Left cardiac atrium (tissue), 4 donors: ENCODE data around the gene CACNA2D3. TPM values are rescaled to one million over a fixed set of nuclear protein-coding genes. Genes with fewer than 3 reads are reported as not detected.
A peak's percentile ranks its signal among the peaks of the same experiment; 100 is the strongest.

Source experiments
- ATAC-seq, 2 donors: fragments of 200-7000 bp; cut with Tn5 transposase; one replicate each; pipeline ENCODE4 v1.9.1; 2020; ENCODE audit warnings: mild to moderate bottlenecking in 2 of 2, moderate library complexity in 2 of 2
- DNase-seq: peaks from one replicate; pipeline ENCODE4 v3.0.0-alpha.2; 2020
- intact Hi-C, 2 donors: fragments of 100-400 bp; cut with DNase I; formaldehyde crosslinking; loops; one replicate each; pipeline versions ENCODE4 v1.14.1 to v1.15.1; 2022 to 2023
- total RNA-seq, 2 donors: library from RNA; stranded (reverse); fragmentation: NEBNext Ultra II Directional; extraction: Animal tissue kit (Norgen Biotek cat#: 25700); gene quantifications; one replicate each; pipeline ENCODE4 v1.2.1, GENCODE V29; 2021
- donor health status: DM: no; HTN: yes; CAD: no.
- donor health status: DM: no; HTN: yes; CAD: no; lungs with severe emphysema.
- donor health status: DM: yes; HTN: yes; CAD: no.
- donor health status: Dilated cardiomyopathy.

The CACNA2D3 gene
- total RNA-seq, 2 donors from 2014 or later: 17.3 to 24.2 TPM

DNA sequence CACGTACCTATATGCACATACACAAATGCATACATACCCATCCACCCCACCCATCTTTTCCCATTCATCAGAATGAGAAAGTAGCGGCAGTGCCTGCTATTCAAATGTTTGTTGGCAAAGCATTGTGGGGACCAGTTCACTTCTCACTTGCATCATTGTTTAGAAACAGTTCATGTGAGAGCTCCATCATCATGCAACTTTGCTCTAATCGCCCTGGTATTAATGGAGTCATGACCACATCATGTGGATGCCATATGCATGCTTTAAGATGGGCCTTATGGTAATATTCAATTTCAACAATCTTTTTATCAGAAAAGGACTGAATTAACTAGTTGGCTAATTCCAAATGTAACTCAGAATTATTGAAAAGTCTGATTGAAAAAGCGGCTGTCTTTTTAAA lies 725.0 kb downstream of the CACNA2D3 start:
- no peak for ATAC-seq
- intact Hi-C loops: no loop called here
- no peak for DNase-seq

GRCh38 chr3:54849360-54849759 lies 727.0 kb downstream of the CACNA2D3 start:
- DNase-seq: no peak
- intact Hi-C loops: no loop called here
- ATAC-seq: no peak

DNA sequence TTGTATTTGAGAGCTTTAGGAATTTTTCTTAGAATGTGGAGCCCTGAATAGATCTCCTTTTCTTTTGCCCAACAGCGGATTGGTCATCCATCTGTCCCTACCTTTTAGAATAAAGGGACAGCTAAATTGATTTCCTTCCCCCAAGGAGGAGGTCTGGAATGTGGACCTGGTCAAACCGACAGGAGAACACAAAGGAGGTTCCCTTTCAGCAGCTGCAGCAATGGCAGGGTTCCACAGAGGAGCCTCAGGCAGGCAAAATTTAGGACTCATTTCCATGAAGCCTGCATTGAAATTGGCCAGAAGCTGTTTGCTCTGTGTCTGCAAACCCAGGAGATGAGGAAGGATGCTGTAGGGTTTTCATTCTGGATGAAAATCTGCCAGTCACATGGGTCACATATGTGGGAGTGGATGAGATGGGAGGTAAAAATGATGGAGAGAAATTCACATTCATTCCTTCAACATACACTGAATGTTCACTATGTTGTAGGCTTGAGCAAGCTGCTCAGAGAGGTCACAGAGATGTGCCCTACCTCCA lies 728.2 kb downstream of the CACNA2D3 start:
- no peak for ATAC-seq
- DNase-seq: no peak
- intact Hi-C loops: loop anchor here in 1 of 2 donors (10.0 kb wide), 2 partner anchors 334 to 1204 kb away; no protein-coding TSS in a partner anchor

DNA sequence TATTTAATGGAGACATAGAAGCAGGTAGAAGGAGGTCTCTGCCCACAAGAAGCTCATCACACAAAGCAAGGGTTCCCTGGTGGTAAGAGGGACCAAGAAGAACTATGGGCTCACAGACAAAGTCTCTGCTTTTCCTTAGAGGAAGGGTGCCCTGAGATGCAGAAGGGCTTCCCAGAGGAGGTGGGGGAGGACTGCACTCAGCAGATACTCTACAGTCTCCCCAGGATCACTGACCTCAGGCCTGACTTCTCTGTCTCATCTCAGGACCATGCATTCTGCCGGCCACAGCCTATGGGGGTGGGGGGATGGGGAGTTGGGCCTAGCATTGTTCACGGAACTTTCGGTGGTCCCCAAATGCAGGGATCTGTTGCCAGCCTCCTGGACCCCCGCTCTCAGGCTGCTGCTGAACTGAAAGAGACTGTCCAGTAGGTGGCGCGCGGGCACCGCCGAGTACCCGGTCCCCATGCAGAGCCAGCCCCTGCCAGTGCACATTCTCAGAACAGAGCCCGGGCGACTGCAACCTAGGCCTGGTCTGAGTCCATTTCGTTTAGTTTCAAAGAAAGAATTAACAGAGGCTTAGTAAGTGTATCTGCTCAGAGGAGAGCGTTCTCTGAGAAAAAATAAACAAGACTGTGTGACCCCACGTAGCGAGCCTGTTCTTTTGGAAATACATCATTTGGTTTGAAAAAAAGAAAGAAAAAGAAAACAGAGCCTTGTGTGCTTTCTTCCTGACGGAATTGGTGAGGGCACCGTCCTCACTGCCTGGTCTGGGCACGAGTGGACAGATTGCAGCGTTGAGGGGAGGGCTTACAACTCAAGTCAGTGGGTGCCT lies 731.4 kb downstream of the CACNA2D3 start:
- intact Hi-C loops: loop anchor here in 1 of 2 donors (10.0 kb wide), 2 partner anchors 331 to 1201 kb away; no protein-coding TSS in a partner anchor
- ATAC-seq (peak; percentile 92 to 93), DNase-seq (peak; percentile 84)

- DNase-seq: no peak
- intact Hi-C loops: loop anchor here in 1 of 2 donors (10.0 kb wide), 2 partner anchors 329 to 1199 kb away; no protein-coding TSS in a partner anchor
- no peak for ATAC-seq
Measured at GRCh38 chr3:54856271-54856670, 733.9 kb downstream of the CACNA2D3 start.

- DNase-seq: no peak
- intact Hi-C loops: loop anchor here in 1 of 2 donors (10.0 kb wide), 2 partner anchors 327 to 1197 kb away; no protein-coding TSS in a partner anchor
Measured at GRCh38 chr3:54857343-54857742, 735.0 kb downstream of the CACNA2D3 start.

DNA sequence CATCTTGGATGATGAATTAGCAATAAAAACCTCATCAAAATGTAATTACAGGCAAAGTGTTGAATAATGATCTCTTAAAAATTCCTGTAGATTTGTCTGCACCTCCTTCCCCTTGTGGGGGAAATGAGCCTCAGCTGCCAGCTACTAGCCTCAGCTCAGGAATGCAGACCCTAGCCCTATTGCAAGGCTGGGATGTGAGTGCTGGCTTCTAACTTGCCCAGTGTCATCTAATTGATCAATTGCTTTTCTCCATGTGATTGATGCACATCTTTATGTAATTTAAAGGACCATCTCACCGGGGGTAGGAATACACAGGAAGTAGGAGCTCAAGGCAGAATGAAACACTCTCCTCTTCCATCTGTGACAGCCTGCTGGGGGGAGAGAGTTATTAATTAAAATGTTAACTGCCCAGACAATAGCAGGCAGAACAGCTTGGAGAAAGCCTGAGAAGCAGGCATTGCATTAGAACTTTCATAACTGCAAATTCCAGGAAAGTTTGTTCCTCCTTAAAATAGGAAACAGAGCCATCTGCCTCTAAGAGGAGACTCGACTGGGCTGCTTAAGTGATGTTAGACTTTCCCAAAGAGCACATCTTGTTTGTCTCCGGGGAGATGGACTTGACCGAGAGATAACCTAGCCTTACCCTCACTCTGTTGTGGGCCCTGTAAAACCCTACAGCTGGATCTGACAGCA lies 735.9 kb downstream of the CACNA2D3 start:
- no peak for DNase-seq
- no peak for ATAC-seq
- intact Hi-C loops: loop anchor here in 1 of 2 donors (10.0 kb wide), 2 partner anchors 327 to 1197 kb away; no protein-coding TSS in a partner anchor

More at GRCh38 chr3:54857343-54857742, 735.0 kb downstream of the CACNA2D3 start:
- no peak for ATAC-seq

DNA sequence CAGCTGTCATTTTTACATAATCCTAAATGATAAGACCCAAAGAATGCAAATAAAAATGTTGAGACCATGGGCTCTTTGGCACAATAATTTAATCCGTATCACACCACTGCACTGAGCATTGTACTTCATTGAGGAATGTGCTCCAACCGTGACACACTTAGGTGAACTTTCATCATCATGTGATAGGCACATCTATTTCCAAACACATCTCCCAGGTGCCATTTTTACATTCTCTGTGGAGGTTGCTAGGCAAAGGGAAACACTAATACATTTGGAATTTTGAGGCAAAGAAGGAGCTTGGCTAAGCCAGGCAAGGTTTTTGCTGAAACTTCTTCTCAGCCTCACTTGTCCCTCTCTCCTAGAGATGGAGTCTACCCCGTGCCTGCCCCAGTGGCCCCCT lies 736.8 kb downstream of the CACNA2D3 start:
- intact Hi-C loops: loop anchor here in 1 of 2 donors (10.0 kb wide), 2 partner anchors 326 to 1196 kb away; no protein-coding TSS in a partner anchor
- DNase-seq (no peak), ATAC-seq (no peak)

- intact Hi-C loops: no loop called here
- ATAC-seq: peak; percentile 75 to 76
- no peak for DNase-seq
Measured at GRCh38 chr3:54861248-54862067, 739.1 kb downstream of the CACNA2D3 start.

GRCh38 chr3:54862526-54862925 lies 740.2 kb downstream of the CACNA2D3 start:
- no peak for DNase-seq
- intact Hi-C loops: no loop called here
- ATAC-seq: no peak

DNA sequence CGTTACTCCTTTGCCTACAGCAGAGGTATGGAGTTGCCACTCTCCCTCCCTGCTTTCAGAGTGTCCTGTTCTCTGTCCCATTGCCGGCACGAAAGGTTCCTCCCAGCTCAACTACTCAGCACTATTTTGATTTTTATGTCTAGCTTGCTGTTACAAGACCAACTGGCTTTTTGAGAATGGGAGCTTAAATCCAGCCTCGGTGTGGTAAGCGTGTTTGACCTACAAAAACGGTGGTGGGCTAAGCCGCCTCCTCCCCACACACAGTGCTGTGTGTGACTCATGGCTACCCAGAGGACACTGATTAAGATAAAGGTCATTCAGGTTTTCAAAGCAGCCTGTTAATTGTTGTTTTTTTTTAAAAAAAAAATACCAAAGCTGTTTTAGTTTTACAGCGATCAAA lies 741.0 kb downstream of the CACNA2D3 start:
- DNase-seq (no peak), ATAC-seq (peak in 1 of 2 donors; percentile 61)
- intact Hi-C loops: no loop called here

DNA sequence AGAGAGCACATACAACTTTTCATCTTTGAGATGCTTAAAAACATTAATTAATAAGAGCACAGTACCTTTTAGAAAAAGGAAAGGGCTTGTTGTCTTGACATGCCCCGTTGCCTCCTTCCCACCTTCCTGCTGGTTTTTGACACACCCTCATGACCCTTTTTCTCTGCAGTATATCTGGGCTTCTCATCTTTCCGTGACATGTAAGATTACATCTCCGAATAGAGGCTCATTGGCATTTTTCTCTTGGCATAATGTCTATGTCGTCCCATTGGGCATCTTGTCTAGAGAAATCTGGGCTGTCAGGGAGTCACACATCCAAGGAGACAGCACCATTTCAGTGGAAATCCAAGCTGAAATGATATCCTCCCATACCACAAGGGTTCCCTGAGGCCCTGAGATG lies 741.4 kb downstream of the CACNA2D3 start:
- ATAC-seq (no peak), DNase-seq (no peak)
- intact Hi-C loops: no loop called here

- DNase-seq: no peak
- ATAC-seq: no peak
- intact Hi-C loops: no loop called here
Measured at GRCh38 chr3:54865316-54865715, 743.0 kb downstream of the CACNA2D3 start.

DNA sequence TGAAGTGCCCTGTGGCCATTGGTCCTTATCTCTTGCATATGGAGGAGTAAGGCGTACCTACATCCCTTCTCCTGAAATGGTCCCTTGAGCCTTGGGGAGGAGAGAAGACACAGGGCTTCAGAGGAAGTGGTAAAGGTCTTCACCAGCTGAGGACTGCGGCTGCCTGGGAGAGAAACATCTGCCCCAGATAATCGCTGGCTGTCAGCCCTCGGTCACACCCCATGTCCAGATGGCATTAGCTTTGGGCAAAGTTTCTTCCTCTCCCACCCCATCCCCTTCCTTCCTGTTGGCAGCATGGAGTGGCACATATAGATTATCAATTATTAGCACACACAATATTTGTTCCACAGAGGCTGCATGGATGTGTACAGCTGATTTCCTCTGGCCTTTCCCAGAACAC lies 743.9 kb downstream of the CACNA2D3 start:
- DNase-seq: no peak
- intact Hi-C loops: no loop called here
- no peak for ATAC-seq

DNA sequence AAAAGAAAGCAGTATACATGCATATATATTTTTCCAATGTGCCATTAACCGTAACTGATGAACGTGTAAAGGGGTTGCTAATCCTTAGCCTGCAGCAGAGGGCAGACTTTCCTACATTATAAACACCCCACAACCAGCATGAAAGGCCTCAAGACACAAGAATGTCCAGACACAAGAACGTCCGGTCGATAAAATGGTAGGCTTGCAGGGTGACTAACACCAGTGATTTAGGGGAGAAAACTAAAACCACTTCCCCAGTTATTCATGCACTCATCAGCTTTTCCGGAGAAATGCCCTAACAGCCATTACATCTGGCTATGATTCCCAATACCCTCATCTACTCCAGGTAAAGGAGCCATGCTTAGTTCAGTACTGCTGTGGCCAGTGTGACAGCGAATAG lies 748.1 kb downstream of the CACNA2D3 start:
- no peak for DNase-seq
- intact Hi-C loops: loop anchor here in 1 of 2 donors (10.0 kb wide), 1 partner anchor 304 kb away; no protein-coding TSS in a partner anchor
- ATAC-seq: peak; percentile 71 to 89

DNA sequence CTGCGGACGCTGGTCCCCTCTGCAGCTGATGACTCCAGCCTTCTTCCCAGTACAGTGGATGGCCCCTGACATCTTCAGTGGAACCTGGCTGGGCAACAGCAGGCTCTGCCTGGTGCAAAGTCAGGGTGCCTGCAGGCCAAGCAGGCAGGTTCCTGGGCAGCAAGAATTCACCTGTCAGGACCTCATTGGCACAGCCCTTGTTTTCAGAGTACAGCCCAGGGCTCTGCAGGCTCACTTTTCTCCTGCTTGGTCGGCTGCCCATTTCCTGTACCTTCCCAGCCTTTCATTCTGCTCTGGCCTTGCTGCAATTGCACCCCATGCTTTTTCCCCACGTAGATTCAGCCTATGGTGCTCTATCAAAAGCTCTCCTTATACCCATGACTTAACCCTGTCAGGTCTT lies 749.5 kb downstream of the CACNA2D3 start:
- intact Hi-C loops: loop anchor here in 1 of 2 donors (10.0 kb wide), 1 partner anchor 303 kb away; no protein-coding TSS in a partner anchor
- ATAC-seq: no peak
- no peak for DNase-seq

DNA sequence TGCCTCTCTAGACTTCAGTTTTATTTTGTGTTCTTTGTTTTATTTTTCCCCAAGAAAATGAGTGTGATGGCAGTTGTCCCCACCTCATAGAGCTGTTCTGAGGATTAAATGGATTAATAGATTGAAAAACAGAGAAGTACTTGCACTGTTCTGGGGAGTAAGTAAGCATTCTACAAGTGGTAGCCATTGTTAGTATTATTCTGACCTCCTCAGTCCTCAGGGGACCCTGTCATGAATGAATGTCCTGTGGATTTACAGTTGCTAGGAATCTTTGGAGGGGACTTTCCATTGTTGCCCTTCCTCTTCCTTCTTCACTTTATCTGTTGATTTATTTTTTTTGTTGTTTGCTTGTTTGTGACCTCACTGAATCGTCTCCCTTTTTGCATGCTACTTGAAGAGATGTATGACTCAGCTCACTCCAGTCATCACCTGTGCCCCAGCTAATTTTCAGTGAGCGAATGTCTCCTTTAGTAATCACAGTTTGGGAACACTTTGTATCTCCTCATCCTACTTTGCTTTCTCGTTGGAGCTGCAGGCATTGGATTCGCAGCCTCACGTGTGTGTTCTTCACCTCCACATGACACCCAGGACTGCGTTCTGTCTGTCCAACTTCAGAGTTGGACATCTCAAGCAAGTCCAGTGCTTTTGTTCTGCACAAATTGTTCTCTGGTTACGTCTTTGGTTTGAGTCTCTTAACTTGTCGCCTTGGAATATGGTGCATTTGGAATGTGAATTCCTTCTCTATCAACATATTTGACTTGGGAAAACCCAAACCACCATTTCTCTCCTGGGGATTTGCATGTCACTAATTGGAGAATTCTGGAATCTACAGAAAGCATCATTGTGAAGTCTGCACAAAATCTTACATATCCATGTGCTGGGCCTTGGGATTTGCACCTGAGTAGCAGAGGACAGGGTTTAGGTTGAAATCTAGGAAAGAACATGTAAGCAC lies 751.0 kb downstream of the CACNA2D3 start:
- intact Hi-C loops: loop anchor here in 1 of 2 donors (10.0 kb wide), 1 partner anchor 301 kb away; no protein-coding TSS in a partner anchor
- DNase-seq: no peak
- no peak for ATAC-seq
